HG03432 (cell line): ENCODE data around the gene CDH4.

Experiments
- ATAC-seq: cut with Tn5 transposase; IDR thresholded peaks from one replicate; pipeline ENCODE4 v1.9.1; 2021; ENCODE audit warnings: mild to moderate bottlenecking, moderate library complexity; ENCODE audit not compliant: unreplicated experiment

Gene CDH4

GRCh38 chr20:61722146-61722678, 470.2 kb downstream of the CDH4 start:
- ATAC-seq = no peak

DNA sequence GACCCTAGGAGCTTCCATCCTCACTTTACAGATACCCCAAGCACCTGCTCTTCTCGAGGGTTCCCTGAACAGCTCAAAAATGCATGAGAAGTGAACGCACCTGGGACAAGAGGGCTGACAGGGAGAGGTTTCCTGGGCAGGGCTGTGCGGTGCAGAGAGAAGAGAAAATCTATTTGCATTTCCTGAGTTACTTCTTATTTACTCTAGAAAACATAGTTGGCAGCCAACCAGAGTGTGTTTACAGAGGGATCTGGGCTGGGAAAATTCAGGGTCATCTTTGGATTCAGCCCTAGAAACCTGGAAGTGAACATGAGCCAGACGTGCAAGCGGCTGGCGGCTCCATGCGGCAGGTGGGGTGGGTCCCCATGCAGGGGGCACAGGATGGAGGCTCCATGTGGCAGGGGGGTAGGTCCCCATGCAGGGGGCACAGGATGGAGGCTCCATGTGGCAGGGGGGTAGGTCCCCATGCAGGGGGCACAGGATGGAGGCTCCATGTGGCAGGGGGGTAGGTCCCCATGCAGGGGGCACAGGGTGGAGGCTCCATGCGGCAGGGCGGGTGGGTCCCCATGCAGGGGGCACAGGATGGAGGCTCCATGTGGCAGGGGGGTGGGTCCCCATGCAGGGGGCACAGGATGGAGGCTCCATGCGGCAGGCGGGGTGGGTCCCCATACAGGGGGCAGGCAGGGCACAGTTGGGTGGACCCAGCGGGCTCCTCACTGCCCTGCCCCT, 471.6 kb downstream of the CDH4 start:
- no peak for ATAC-seq

- ATAC-seq = no peak
Measured at GRCh38 chr20:61724376-61724775, 472.3 kb downstream of the CDH4 start.

DNA sequence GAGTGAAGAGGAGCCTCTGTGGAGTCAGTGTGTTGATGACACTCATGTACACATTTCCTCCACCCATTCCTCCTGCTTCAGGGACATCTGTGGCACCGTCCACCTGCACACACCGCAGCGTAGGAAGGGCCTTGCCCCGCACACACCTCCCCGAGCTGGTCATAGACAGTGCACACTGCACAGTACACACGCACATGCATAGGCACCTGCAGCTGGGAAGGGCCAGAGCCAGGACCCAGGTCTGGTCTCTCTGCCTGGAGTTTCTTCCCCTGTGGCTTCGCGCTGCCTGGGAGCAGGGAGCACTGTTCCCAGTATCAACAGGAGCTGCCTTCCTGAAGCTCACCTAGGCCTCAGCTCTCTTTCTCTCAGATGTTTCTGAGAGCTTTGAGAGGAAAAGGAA, 473.1 kb downstream of the CDH4 start:
- no peak for ATAC-seq

- ATAC-seq = no peak
Measured at GRCh38 chr20:61725966-61726365, 473.9 kb downstream of the CDH4 start.

DNA sequence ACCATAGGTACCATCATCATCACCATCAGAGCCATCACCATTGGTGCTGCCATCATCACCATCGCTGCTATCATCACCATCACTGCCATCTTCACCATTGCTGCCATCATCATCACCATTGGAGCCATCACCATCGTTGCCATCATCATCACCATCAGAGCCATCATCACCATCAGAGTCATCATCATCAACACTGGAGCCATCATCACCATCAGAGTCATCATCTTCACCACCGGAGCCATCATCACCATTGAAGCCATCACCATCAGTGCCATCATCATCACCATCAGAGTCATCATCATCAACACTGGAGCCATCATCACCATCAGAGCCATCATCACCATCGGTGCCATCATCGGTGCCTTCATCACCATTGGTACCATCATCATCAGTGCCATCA, 474.9 kb downstream of the CDH4 start:
- ATAC-seq = no peak

DNA sequence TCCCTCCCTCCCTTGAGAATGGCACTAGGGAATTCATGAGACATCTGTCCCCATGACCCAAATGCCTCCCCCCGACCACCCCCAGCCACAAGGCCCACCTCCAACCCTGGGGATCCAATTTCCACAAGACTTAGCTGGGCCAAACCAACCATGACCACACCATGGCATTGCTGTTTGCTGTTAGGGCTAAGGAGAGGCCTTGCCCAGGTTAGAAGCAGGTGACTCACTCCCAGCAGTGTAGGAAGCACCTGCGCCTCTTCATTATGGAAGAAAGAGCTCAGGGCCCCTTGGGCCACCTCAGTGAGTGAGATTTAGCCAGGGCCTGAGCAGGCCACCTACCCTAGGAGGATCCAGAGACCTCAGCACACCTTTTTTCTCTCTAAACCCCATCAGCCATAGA, 475.7 kb downstream of the CDH4 start:
- no peak for ATAC-seq

- no peak for ATAC-seq
Measured at GRCh38 chr20:61728326-61728725, 476.3 kb downstream of the CDH4 start.

DNA sequence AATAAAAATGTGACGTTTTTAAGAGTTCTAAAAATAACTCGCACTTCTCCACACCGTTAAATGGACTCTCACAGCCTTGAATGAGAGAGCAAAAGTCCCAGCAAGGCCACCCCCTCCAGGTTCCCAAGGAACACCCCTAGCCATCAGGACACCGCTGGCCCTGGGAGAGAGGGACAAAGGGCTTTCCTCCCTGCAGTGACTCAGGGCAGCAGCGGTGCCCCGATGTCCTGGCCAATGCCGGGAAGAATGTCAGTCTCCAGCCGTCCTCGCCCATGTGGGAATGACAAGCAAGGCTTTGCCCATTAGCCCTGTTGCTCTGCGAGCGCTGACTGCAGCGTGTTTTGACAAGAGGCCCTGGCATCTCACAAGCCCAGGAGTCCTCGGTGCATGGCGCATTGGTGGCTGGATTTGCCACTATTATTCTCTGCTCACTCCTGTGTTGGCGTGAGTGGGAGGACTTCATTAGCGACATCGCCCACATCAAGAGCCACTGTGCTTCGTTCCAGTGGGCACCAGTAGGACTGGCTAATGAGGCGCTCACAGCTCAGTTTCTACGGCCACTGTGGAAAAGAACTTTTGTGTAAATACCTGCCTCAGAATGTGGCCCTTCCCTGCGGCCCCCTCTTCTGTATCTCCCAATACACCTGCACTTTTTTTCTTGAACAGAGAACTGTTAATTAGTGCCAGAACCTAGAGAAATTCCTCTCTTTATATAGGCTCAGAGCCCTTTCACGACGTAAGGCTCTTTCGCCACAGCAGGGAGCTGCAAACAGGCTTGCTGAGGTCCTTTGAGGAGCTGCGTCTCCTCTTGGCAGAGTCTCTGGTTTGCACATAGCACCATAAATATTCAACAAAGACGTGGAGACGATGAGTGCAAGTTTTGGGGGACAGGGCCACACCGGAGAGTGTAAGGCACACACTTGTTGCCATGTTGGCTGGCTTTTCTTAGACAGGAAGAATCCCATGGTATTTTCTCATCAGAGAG, 477.0 kb downstream of the CDH4 start:
- ATAC-seq = no peak

GRCh38 chr20:61730631-61731362, 478.7 kb downstream of the CDH4 start:
- ATAC-seq = no peak

- no peak for ATAC-seq
Measured at GRCh38 chr20:61731363-61732181, 479.5 kb downstream of the CDH4 start.

DNA sequence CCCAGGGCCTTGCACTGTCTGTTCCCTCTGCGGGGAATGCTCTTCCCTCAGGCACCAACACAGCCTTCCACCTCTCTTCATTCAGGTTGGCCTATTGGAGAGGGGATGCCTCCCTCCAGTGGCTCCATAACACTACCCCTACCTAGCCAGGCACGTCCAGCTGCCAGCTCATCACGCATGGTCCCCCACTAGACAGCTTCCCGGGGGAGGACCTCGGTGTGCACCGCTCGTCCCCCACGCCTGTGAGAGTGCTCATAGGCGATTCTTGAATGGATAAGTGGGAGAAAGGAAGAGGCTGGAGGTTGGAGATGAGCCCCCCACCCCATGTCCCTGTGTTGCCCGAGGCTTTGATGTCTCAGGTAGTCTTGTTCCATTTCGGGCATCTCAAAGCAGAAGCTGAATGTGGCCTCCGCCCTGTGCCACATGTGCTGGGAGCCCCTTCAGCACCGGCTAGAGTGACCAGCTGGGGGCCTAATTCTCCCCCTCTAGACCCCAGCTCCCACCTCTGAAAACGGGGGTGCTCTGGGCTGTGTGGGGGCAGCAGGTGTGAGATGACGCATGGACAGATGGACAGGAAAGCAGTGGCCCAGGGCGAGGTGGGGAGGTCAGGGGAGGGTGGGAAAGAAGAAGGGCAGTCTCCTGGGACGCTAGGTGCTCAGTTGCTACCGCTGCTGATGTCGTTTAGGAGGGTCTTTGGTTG, 480.6 kb downstream of the CDH4 start:
- ATAC-seq = no peak

GRCh38 chr20:61733216-61733615, 481.2 kb downstream of the CDH4 start:
- no peak for ATAC-seq

DNA sequence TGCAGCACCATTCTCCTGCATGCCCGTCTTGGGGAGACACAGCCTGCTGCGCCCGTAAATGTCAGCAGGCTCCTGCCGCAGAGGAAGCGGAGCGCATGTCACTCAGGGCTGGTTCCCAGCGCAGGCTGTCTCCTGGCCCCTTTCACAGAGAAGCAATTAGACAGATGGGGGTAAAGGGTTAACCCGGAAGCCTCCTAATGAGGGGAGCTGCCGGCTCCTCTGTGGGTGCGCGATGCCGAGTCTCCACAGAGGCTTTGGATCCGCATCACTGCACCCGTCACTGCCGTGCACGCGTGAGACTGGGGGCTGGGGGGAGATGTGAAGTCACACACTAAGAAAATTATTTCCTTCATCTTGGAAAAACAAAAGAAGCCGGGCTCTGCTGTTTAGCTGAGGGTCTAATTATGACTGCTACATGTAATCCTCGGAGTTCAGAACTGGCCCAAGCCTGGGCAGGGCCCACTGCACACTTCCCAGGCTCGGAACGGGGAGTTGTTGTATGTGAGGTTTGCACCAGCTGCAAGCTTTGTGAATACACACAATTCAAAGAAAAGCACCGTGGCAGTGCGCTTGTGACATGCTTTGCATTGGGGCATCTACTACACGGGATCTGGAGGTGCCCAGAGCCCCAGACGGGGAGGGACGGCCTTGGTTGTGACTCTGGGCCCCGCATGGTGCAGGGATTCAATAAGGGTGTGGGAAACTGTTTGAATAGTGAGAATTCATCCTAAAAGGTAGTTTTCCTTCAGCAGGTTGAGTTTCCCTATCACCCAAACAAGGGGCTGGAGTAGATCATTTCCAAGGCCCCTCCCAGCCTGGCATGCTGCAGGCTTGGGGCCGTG, 482.1 kb downstream of the CDH4 start:
- no peak for ATAC-seq

GRCh38 chr20:61734733-61735502, 482.9 kb downstream of the CDH4 start:
- no peak for ATAC-seq

- ATAC-seq = no peak
Measured at GRCh38 chr20:61735503-61735785, 483.4 kb downstream of the CDH4 start.

GRCh38 chr20:61736001-61736635, 484.1 kb downstream of the CDH4 start:
- no peak for ATAC-seq
